Vagina (tissue), 2 donors: ENCODE measurements around the gene DLG2. TPM values are rescaled to one million over a fixed set of nuclear protein-coding genes. Genes with fewer than 3 reads are reported as not detected.

Experiments
- DNase-seq, 2 donors: peaks; one replicate each; pipeline ENCODE4 v3.0.0-alpha.2; 2017; ENCODE audit errors: extremely low spot score in 2 of 2
- H3K27ac ChIP-seq: fragments of 200-600 bp; sonication (generic); one replicate; pipeline ENCODE4 v1.5.1; 2019
- H3K27me3 ChIP-seq: fragments of 200-600 bp; sonication (generic); one replicate; pipeline ENCODE4 v1.5.1; 2019
- H3K36me3 ChIP-seq, 2 donors: fragments of 200-600 bp; sonication (generic); one replicate each; pipeline ENCODE4 v1.5.1; 2017 to 2019
- H3K4me1 ChIP-seq: fragments of 200-600 bp; sonication (generic); one replicate; pipeline ENCODE4 v1.5.1; 2019
- H3K4me3 ChIP-seq, 2 donors: fragments of 200-600 bp; sonication (generic); 1 replicate in 1 of 2; 2 replicates in 1 of 2; pipeline ENCODE4 v1.5.1; 2016 to 2019
- H3K9me3 ChIP-seq: fragments of 200-600 bp; sonication (generic); one replicate; pipeline ENCODE4 v1.5.1; 2019
- POLR2A ChIP-seq, 2 donors: fragments of 450-650 bp; IDR thresholded peaks; one replicate each; pipeline ENCODE4 v1.6.1; 2017; ENCODE audit warnings: antibody characterized with exemption in 2 of 2, mild to moderate bottlenecking in 2 of 2, moderate library complexity in 2 of 2
- POLR2AphosphoS5 ChIP-seq, 2 donors: sonication (generic); formaldehyde crosslinking; IDR thresholded peaks; one replicate each; pipeline ENCODE4 v1.9.0; 2017; ENCODE audit warnings: antibody characterized with exemption in 2 of 2, mild to moderate bottlenecking in 2 of 2, low read depth in 1 of 2; ENCODE audit not compliant: insufficient read depth in 1 of 2
- intact Hi-C: fragments of 100-400 bp; cut with DNase I; formaldehyde crosslinking; loops from one replicate; pipeline ENCODE4 v1.15.1; 2023
- total RNA-seq: library from RNA; depleted of rRNA; stranded (reverse); fragments of >200 nt; gene quantifications from one replicate; pipeline ENCODE4 v1.2.3, GENCODE V29; 2016
- TF ChIP-seq, protein P1 (sequence below), 3 experiments: fragments of 450-650 bp in 2 of 3; fragments of 200-600 bp in 1 of 3; sonication (generic) in 1 of 3; IDR thresholded peaks; one replicate each; pipeline ENCODE4 v1.5.1; 2017 to 2019; ENCODE audit warnings: antibody characterized with exemption in 3 of 3, mild to moderate bottlenecking in 2 of 3, moderate library complexity in 2 of 3

Gene DLG2
- total RNA-seq, 1 donor from 2014 or later, result 10.1 TPM

DNA sequence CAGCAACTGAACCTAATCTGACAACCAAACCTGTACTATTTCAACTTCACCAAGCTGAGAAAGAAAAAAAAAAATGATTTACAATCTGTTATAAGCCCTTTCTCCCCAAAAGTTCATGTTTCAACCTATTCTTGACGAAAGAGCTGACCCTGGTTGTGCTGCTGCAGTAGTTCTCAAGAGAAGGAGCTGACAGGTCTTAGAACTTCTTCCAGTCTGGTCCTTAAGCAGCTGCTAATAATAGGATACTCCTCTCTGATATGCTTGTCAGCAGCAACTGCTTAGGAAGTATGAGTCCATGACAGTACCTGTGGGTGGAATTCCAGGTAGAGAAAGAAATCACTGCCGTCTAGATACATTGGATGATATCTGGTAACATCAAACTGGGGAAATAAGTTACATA is 1605.9 kb downstream of the DLG2 start:
- no peak for DNase-seq
- H3K27me3 ChIP-seq, result no peaks in the 10 kb centered on the region
- TF ChIP-seq, protein P1, sequence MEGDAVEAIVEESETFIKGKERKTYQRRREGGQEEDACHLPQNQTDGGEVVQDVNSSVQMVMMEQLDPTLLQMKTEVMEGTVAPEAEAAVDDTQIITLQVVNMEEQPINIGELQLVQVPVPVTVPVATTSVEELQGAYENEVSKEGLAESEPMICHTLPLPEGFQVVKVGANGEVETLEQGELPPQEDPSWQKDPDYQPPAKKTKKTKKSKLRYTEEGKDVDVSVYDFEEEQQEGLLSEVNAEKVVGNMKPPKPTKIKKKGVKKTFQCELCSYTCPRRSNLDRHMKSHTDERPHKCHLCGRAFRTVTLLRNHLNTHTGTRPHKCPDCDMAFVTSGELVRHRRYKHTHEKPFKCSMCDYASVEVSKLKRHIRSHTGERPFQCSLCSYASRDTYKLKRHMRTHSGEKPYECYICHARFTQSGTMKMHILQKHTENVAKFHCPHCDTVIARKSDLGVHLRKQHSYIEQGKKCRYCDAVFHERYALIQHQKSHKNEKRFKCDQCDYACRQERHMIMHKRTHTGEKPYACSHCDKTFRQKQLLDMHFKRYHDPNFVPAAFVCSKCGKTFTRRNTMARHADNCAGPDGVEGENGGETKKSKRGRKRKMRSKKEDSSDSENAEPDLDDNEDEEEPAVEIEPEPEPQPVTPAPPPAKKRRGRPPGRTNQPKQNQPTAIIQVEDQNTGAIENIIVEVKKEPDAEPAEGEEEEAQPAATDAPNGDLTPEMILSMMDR (IDR thresholded peaks at IDR 0.05), result no peak
- TF ChIP-seq POLR2A (IDR thresholded peaks at IDR 0.05) (no peak), POLR2AphosphoS5 (IDR thresholded peaks at IDR 0.05; ENCODE audit: insufficient read depth in 1 of 2, low read depth in 1 of 2) (no peak)
- intact Hi-C loops, result no loop called here
- H3K4me1 ChIP-seq, result no peaks in the 10 kb centered on the region
- no peaks in the 10 kb centered on the region for H3K36me3 ChIP-seq
- no peaks in the 10 kb centered on the region for H3K9me3 ChIP-seq
- no peak overlapping the region for H3K4me3 ChIP-seq
- no peak overlapping the region for H3K27ac ChIP-seq

DNA sequence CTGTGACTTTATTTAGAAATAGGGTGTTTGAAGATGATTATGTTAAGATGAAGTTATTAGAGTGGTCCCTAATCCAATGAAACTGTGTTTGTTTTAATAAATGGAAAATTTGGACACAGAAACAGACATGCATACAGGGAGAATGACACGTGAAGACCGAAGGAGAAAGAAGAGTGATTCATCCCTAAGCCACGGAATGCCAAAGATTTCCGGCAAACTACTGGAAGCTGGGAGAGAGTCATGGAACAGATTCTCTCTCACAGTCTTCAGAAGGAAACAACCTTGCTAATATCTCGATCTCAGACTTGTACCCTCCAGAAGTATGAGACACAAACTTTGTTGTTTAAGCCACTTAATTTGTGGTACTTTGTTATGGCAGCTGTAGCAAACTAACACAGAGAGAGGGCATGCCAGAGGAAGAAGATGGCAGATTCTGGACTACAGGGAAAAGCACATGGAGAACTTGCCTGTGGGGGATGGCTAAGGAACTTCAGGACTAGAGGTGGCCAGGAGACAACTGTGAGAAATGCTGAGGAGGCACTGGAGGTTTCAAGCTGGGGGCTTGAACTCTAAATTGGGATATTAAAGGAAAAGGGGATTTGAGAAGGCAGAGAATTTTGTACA is 1607.5 kb downstream of the DLG2 start:
- DNase-seq, result no peak
- H3K27me3 ChIP-seq, result no peaks in the 10 kb centered on the region
- TF ChIP-seq, protein P1 (IDR thresholded peaks at IDR 0.05), result no peak
- no peak for TF ChIP-seq POLR2AphosphoS5 (IDR thresholded peaks at IDR 0.05; ENCODE audit: insufficient read depth in 1 of 2, low read depth in 1 of 2)
- no peak for TF ChIP-seq POLR2A (IDR thresholded peaks at IDR 0.05)
- H3K4me1 ChIP-seq, result no peaks in the 10 kb centered on the region
- no peaks in the 10 kb centered on the region for H3K9me3 ChIP-seq
- intact Hi-C loops, result no loop called here
- no peaks in the 10 kb centered on the region for H3K36me3 ChIP-seq
- H3K4me3 ChIP-seq, result no peak overlapping the region
- H3K27ac ChIP-seq, result no peak overlapping the region

DNA sequence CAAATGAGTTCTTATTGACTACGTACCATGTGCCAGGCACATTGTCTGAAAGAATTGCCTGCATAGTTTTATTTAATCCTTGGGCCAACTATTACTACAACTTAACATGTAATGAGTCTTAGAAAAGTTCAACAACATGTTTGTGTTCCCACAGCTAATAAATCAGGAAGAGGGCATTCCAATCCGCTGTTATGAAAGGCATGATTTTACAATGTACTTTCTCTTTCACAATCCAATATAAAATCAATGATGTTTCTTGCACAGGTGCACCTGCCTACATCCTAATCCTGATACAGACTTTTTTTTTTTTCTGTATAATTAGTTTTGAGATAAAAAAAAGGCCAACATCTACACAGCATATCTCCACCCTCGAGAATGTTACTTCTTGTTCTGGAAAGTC is 1612.6 kb downstream of the DLG2 start:
- intact Hi-C loops, result no loop called here
- TF ChIP-seq, protein P1 (IDR thresholded peaks at IDR 0.05), result no peak
- TF ChIP-seq POLR2A (IDR thresholded peaks at IDR 0.05) (no peak), POLR2AphosphoS5 (IDR thresholded peaks at IDR 0.05; ENCODE audit: insufficient read depth in 1 of 2, low read depth in 1 of 2) (no peak)
- H3K36me3 ChIP-seq, result no peaks in the 10 kb centered on the region
- no peaks in the 10 kb centered on the region for H3K9me3 ChIP-seq
- H3K4me3 ChIP-seq, result no peak overlapping the region
- no peaks in the 10 kb centered on the region for H3K4me1 ChIP-seq
- H3K27ac ChIP-seq, result no peak overlapping the region
- H3K27me3 ChIP-seq, result no peaks in the 10 kb centered on the region
- no peak for DNase-seq

DNA sequence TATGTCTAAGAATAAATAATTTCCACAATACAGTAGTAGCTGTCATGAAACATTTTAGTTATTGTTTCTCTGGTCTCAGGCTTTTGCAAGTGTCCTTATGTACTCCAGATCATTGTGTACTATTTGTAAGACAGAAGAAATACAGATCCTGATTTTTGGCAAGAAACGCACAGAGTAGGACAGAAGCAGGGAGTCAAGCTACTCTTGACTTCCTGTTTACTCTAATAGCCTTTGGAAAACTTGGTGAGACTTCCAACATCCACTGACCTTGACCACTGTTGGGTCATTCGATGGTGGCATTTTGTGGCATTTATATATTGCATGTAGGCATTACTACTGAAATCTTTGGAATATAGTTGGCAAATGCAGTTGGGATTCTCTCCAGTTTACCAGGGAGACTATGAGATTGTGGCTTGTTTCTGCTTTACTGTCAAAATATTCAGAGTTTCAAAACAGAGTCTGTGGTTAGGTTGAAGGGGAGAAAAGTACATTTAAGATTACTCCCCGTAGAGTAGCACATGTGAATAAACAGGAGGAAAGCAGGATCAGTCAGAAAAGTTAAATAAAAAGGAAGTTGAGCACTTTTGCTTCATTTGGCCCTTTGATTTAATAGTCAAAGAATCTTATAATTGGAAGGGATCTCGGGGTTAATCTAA is 1614.8 kb downstream of the DLG2 start:
- Histone ChIP-seq H3K4me3 (no peak overlapping the region), H3K9me3 (no peaks in the 10 kb centered on the region), H3K4me1 (no peaks in the 10 kb centered on the region), H3K27me3 (no peaks in the 10 kb centered on the region), H3K27ac (no peak overlapping the region), H3K36me3 (no peaks in the 10 kb centered on the region)
- intact Hi-C loops, result no loop called here
- TF ChIP-seq POLR2AphosphoS5 (IDR thresholded peaks at IDR 0.05; ENCODE audit: insufficient read depth in 1 of 2, low read depth in 1 of 2) (no peak), POLR2A (IDR thresholded peaks at IDR 0.05) (no peak)
- TF ChIP-seq, protein P1 (IDR thresholded peaks at IDR 0.05), result no peak
- no peak for DNase-seq

DNA sequence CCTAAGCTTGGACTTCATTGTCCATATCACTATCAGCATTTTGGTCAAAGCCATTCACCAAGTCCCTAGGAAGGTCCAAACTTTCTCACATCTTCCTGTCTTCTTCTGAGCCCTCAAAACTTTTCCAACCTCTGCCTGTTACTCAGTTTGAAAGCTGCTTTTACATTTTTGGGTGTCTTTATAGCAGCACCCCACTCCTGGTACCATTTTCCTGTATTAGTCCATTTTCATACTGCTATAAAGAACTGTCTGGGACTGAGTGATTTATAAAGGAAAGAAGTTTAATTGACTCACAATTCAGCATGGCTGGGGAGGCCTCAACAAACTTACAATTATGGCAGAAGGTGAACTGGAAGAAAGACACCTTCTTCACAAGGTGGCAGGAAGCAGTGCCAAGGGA is 1624.0 kb downstream of the DLG2 start:
- H3K4me3 ChIP-seq, result no peak overlapping the region
- TF ChIP-seq POLR2A (IDR thresholded peaks at IDR 0.05) (no peak), POLR2AphosphoS5 (IDR thresholded peaks at IDR 0.05; ENCODE audit: insufficient read depth in 1 of 2, low read depth in 1 of 2) (no peak)
- TF ChIP-seq, protein P1 (IDR thresholded peaks at IDR 0.05), result no peak
- DNase-seq, result no peak
- H3K9me3 ChIP-seq, result peaks cover 13% of the 10 kb centered on the region
- no peak overlapping the region for H3K27ac ChIP-seq
- no peaks in the 10 kb centered on the region for H3K27me3 ChIP-seq
- H3K4me1 ChIP-seq, result no peaks in the 10 kb centered on the region
- intact Hi-C loops, result no loop called here
- no peaks in the 10 kb centered on the region for H3K36me3 ChIP-seq
